Activated T-helper 1 cell treated with anti-CD3 and anti-CD28 coated beads, Interleukin-12 subunit alpha, Interleukin-12 subunit beta, Interleukin-2, Interleukin-4 antibody, amounts not matched to agents 30 ng/mL and 10 ng/mL and 1 ng/mL, durations not matched to agents 14 hours and 24 hours and 36 hours (primary cell): Measurements from ENCODE around the gene DDTL. TPM values are rescaled to one million over a fixed set of nuclear protein-coding genes. Genes with fewer than 3 reads are reported as not detected.
"Not testable (repeated sequence)": the region's sequence is repeated elsewhere in the genome, so short reads cannot be mapped to it uniquely, and the experiment has no call there.

Source experiments
- DNase-seq: peaks from one replicate; pipeline ENCODE4 v3.0.0; 2021; ENCODE audit warnings: low spot score
- H3K27ac Mint-ChIP-seq: one replicate; pipeline ENCODE4 v1.8.0; 2021; ENCODE audit warnings: mild to moderate bottlenecking, mixed read lengths
- H3K27me3 Mint-ChIP-seq: one replicate; pipeline ENCODE4 v1.8.0; 2022; ENCODE audit warnings: mild to moderate bottlenecking, moderate library complexity, mixed read lengths; ENCODE audit not compliant: insufficient read depth
- H3K36me3 Mint-ChIP-seq: one replicate; pipeline ENCODE4 v1.8.0; 2021; ENCODE audit warnings: low read depth, mixed read lengths
- H3K4me1 Mint-ChIP-seq: one replicate; pipeline ENCODE4 v1.8.0; 2021; ENCODE audit warnings: low read depth, mixed read lengths
- H3K4me3 Mint-ChIP-seq: one replicate; pipeline ENCODE4 v1.8.0; 2021; ENCODE audit warnings: mild to moderate bottlenecking, moderate library complexity, mixed read lengths
- H3K9me3 Mint-ChIP-seq: one replicate; pipeline ENCODE4 v1.8.0; 2021; ENCODE audit warnings: mixed read lengths
- intact Hi-C: fragments of 100-400 bp; cut with micrococcal nuclease; formaldehyde crosslinking; loops from one replicate; pipeline ENCODE4 v1.15.1; 2024
- total RNA-seq: library from RNA; stranded (reverse); gene quantifications from 2 replicates; pipeline ENCODE4 v1.2.3, GENCODE V29; 2022

DDTL gene
- total RNA-seq, result 4.0 and 4.7 TPM in 2 replicates

DNA sequence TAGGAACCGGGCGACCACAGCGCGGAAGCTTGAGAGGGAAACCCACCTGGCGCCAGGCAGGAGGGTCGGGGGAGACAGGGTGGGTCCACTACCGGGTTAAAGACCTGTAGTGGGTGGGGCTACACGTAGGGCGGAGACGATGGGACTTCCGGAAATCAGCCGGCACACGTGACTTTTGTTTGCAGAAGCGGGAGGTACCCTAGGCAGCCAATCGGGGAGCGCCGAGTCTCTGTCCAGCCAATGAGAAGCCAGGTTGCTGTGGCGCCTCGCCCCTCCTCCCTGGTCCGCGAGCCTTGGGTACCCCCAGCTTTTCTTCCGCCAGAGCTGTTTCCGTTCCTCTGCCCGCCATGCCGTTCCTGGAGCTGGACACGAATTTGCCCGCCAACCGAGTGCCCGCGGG is at the start of gene DDTL:
DDTL (plus strand) TSS at position 321 of the 400 bp plus-strand sequence; CDS start at position 348, 27 bp downstream.
- H3K4me1 Mint-ChIP-seq, result peaks cover 25% of the 10 kb centered on the region
- intact Hi-C loops, H3K9me3 Mint-ChIP-seq, H3K27me3 Mint-ChIP-seq, H3K27ac Mint-ChIP-seq, H3K4me3 Mint-ChIP-seq, DNase-seq: not testable (repeated sequence)
- H3K36me3 Mint-ChIP-seq, result peaks cover 16% of the 10 kb centered on the region

DNA sequence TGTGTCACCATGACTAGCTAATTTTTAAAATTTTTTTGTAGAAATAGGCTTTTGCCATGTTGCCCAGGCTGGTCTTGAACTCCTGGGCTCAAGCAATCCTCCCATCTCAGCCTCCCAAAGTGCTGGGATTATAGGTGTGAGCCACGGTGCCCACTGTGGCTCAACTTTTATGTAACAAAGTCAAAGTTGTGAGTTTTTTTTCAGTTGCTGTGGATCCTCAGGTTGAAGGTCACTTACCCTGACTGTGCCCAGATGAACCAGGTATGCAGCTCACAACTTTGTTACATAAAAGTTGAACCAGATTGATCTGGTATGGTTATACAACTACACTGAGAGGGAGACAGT is 46.4 kb upstream of the DDTL start:
- H3K36me3 Mint-ChIP-seq, H3K4me3 Mint-ChIP-seq, intact Hi-C loops, H3K4me1 Mint-ChIP-seq, DNase-seq, H3K27ac Mint-ChIP-seq, H3K27me3 Mint-ChIP-seq: not testable (repeated sequence)
- peaks cover 12% of the 10 kb centered on the region for H3K9me3 Mint-ChIP-seq

GRCh38 chr22:23921586-23922201 is 45.0 kb upstream of the DDTL start:
- H3K4me3 Mint-ChIP-seq, H3K27me3 Mint-ChIP-seq, H3K4me1 Mint-ChIP-seq, H3K27ac Mint-ChIP-seq, DNase-seq, H3K36me3 Mint-ChIP-seq, intact Hi-C loops: not testable (repeated sequence)
- H3K9me3 Mint-ChIP-seq, result peaks cover 21% of the 10 kb centered on the region

DNA sequence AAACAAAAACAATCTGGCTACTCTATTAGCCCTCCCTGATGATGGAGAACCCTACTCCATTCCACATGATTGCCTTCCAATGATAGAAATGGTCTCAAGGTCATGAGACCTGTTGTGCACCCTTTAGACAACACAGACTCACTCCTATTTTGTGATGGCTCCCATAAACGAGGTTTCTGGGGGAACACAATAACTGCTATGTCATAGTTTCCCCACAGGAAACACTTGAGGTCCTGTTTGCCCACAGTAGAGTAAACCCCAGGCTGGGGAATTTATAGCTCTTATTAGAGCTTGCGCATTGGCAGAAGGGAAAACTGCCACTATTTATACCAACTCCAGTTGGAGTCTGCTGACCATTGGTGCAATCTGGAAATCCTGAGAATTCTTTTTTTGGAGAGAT is 43.8 kb upstream of the DDTL start:
- peaks cover 21% of the 10 kb centered on the region for H3K9me3 Mint-ChIP-seq
- H3K27me3 Mint-ChIP-seq, result peaks cover 3% of the 10 kb centered on the region
- H3K36me3 Mint-ChIP-seq, result peaks cover 2% of the 10 kb centered on the region
- H3K4me1 Mint-ChIP-seq, result no peaks in the 10 kb centered on the region
- H3K4me3 Mint-ChIP-seq, result no peak overlapping the region
- intact Hi-C loops, result no loop called here
- H3K27ac Mint-ChIP-seq, result no peak overlapping the region
- DNase-seq, result no peak

DNA sequence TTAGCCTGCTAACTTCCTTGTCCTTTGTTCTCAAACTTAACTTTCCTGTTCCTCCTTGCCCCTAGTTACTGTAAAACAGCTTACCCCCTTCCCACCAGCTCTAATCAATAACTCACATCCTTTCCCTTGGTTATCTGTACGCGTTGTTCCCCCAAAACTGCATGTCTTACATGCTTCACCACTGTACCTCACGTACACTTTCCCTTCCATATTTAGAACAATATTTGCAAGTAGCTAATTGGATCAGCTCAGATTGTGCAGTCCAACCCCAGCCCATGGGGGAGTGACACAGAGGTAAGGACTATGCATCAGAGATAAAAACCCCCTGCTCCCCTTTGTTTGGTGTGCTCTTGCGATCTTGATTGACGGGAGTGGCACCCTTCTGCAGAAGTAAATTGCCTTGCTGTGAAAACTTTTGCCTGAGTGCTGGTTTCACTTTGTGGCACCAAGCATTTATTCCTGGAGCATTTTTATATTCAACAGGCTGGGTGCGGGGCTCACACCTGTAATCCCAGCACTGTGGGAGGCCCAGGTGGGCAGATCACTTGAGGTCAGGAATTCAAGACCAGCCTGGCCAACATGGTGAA is 41.6 kb upstream of the DDTL start:
- Mint-ChIP-seq H3K27ac (no peak overlapping the region), H3K4me3 (no peak overlapping the region), H3K36me3 (peaks cover 2% of the 10 kb centered on the region), H3K9me3 (peaks cover 21% of the 10 kb centered on the region), H3K4me1 (no peaks in the 10 kb centered on the region), H3K27me3 (peaks cover 5% of the 10 kb centered on the region)
- intact Hi-C loops, result no loop called here
- no peak for DNase-seq

- Mint-ChIP-seq H3K9me3 (peaks cover 27% of the 10 kb centered on the region), H3K27me3 (peaks cover 5% of the 10 kb centered on the region), H3K27ac (no peak overlapping the region), H3K4me3 (no peak overlapping the region), H3K4me1 (no peaks in the 10 kb centered on the region), H3K36me3 (peaks cover 2% of the 10 kb centered on the region)
- intact Hi-C loops, result no loop called here
- DNase-seq, result no peak
Observed at GRCh38 chr22:23926561-23926960, 40.1 kb upstream of the DDTL start.

- intact Hi-C loops, result no loop called here
- Mint-ChIP-seq H3K9me3 (no peaks in the 10 kb centered on the region), H3K4me3 (no peak overlapping the region), H3K36me3 (no peaks in the 10 kb centered on the region), H3K4me1 (no peaks in the 10 kb centered on the region), H3K27ac (no peak overlapping the region), H3K27me3 (peaks cover 10% of the 10 kb centered on the region)
- no peak for DNase-seq
Observed at GRCh38 chr22:23938328-23939016, 28.2 kb upstream of the DDTL start.

- Mint-ChIP-seq H3K4me1 (no peaks in the 10 kb centered on the region), H3K4me3 (no peak overlapping the region), H3K36me3 (no peaks in the 10 kb centered on the region), H3K9me3 (no peaks in the 10 kb centered on the region), H3K27me3 (peaks cover 10% of the 10 kb centered on the region), H3K27ac (no peak overlapping the region)
- DNase-seq, result no peak
- intact Hi-C loops, result no loop called here
Observed at GRCh38 chr22:23939017-23939357, 27.7 kb upstream of the DDTL start.

DNA sequence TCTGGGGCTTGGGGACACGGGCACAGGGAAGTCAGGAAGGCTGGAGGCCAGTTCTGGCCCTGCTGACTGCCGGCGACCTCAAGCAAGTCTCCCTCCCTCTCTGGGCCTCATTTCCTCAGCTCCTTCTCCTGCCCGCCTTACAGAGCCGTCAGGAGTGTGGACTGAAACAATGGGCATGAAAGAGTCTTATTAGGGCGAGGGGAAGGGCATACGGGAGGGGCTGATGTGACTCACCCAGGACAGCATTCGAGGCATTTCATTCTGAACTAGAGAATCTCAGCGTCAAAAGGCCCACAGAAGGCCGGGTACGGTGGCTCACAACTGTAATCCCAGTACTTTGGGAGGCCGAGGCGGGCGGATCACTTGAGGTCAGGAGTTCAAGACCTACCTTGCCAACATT is 26.5 kb upstream of the DDTL start:
- H3K9me3 Mint-ChIP-seq, DNase-seq, H3K4me1 Mint-ChIP-seq, H3K4me3 Mint-ChIP-seq, H3K27ac Mint-ChIP-seq, H3K36me3 Mint-ChIP-seq, intact Hi-C loops: not testable (repeated sequence)
- H3K27me3 Mint-ChIP-seq, result peaks cover 15% of the 10 kb centered on the region

DNA sequence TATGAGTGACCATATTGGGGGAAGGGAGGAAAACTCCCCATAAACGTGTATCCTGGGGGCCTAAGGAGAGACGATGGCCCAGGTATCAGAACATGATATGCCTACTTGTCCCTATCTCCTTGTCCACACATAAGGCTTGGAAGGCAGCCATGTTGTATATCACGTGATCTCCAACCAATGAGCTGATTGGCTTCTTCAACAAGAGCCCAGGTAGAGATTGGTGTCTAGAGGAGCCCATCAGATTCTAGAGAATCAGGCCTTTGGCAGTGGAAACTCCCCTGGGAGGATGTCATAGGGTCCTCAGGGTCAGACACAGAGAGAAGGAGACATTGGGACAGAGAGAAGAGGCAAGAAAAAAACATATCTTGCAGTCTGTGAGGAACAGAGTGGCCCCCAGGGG is 19.3 kb upstream of the DDTL start:
- H3K27me3 Mint-ChIP-seq, result peaks cover 17% of the 10 kb centered on the region
- H3K4me1 Mint-ChIP-seq, DNase-seq, H3K27ac Mint-ChIP-seq, H3K9me3 Mint-ChIP-seq, H3K36me3 Mint-ChIP-seq, intact Hi-C loops, H3K4me3 Mint-ChIP-seq: not testable (repeated sequence)

- H3K27me3 Mint-ChIP-seq, H3K9me3 Mint-ChIP-seq, H3K4me1 Mint-ChIP-seq, H3K36me3 Mint-ChIP-seq, DNase-seq, H3K27ac Mint-ChIP-seq, H3K4me3 Mint-ChIP-seq: not testable (repeated sequence)
- intact Hi-C loops, result loop anchor here (10.0 kb wide), 1 partner anchor 325 kb away; no protein-coding TSS in a partner anchor
Observed at GRCh38 chr22:23949764-23950163, 16.9 kb upstream of the DDTL start.

DNA sequence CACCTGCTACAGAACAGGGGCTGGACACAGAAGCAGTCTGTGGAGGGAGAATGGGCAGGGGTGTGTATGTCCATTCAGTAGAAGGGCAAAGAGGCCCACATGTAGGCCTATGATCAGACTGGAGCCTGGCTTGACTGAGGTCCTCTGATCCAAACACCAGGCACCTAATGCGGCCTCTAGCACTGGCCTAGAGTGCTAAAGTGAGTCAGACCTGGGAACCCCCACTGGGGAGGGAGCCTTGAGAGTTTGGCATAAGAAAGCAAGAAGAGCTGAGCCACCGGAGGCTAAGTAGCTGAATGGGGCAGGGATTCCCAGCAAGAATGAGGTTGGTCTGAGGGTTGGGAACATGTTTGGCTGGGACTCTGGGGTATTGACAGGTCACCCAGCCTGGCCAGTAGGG is 15.3 kb upstream of the DDTL start:
- not testable (repeated sequence) for DNase-seq, H3K27me3 Mint-ChIP-seq, H3K4me3 Mint-ChIP-seq

GRCh38 chr22:23952794-23953405 is 13.8 kb upstream of the DDTL start:
- intact Hi-C loops, result loop anchor here (10.0 kb wide), 1 partner anchor 328 kb away; no protein-coding TSS in a partner anchor
- not testable (repeated sequence) for H3K4me1 Mint-ChIP-seq, DNase-seq, H3K4me3 Mint-ChIP-seq, H3K27me3 Mint-ChIP-seq, H3K36me3 Mint-ChIP-seq, H3K9me3 Mint-ChIP-seq, H3K27ac Mint-ChIP-seq

More for the DNA sequence above, 15.3 kb upstream of the DDTL start:
- intact Hi-C loops, result loop anchor here (10.0 kb wide), 1 partner anchor 327 kb away; no protein-coding TSS in a partner anchor
- H3K4me1 Mint-ChIP-seq, H3K27ac Mint-ChIP-seq, H3K36me3 Mint-ChIP-seq, H3K9me3 Mint-ChIP-seq: not testable (repeated sequence)
